Nephron progenitor cell (in vitro differentiated cells): ENCODE results near the gene CDCP2.

Source experiments
- DNase-seq: peaks from one replicate; pipeline ENCODE4 v3.0.0; 2021
- H3K27ac Mint-ChIP-seq: 2 replicates; pipeline ENCODE4 v1.8.0; 2021; ENCODE audit warnings: mild to moderate bottlenecking, moderate library complexity, mixed read lengths
- H3K27me3 Mint-ChIP-seq: 2 replicates; pipeline ENCODE4 v1.8.0; 2021; ENCODE audit warnings: mild to moderate bottlenecking, low read depth, mixed read lengths; ENCODE audit not compliant: poor library complexity
- H3K36me3 Mint-ChIP-seq: 2 replicates; pipeline ENCODE4 v1.8.0; 2021; ENCODE audit warnings: low read depth, mixed read lengths
- H3K4me1 Mint-ChIP-seq: 2 replicates; pipeline ENCODE4 v1.8.0; 2021; ENCODE audit warnings: mixed read lengths
- H3K4me3 Mint-ChIP-seq: 2 replicates; pipeline ENCODE4 v1.8.0; 2021; ENCODE audit warnings: mild to moderate bottlenecking, moderate library complexity, mixed read lengths
- H3K9me3 Mint-ChIP-seq: 2 replicates; pipeline ENCODE4 v1.8.0; 2021; ENCODE audit warnings: mild to moderate bottlenecking, moderate library complexity, mixed read lengths
- CTCF ChIP-seq: fragments of 200-600 bp; sonication (generic); IDR thresholded peaks from 2 replicates; pipeline ENCODE4 v1.5.0; 2021; ENCODE audit warnings: antibody characterized with exemption

CDCP2 gene

GRCh38 chr1:54117815-54118563 lies 34.8 kb downstream of the CDCP2 start:
- H3K4me3 Mint-ChIP-seq = no peak overlapping the region
- no peak for DNase-seq

DNA sequence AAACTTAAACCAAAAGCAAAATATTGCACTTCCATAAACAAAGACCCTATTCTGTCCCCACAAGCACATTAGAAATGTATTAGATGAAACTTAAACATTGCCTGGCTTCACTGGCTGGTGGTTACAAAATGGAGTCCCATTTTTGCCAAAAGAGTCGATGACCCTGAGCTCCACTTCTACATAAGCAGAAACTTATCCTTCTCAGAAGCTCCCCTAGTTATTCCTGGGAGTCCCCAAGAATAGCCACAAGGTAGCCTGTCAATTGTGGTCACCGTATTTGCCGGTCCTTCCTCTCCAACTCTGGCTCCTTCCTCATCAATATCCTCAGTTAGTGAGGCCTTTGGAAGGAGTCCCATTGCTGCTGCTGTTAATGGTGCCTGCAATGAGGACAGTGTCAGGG lies 37.3 kb downstream of the CDCP2 start:
- peaks cover 45% of the 10 kb centered on the region for H3K4me1 Mint-ChIP-seq
- peaks cover 8% of the 10 kb centered on the region for H3K27me3 Mint-ChIP-seq
- no peak overlapping the region for H3K4me3 Mint-ChIP-seq
- no peaks in the 10 kb centered on the region for H3K36me3 Mint-ChIP-seq
- H3K9me3 Mint-ChIP-seq = no peaks in the 10 kb centered on the region
- DNase-seq = no peak
- TF ChIP-seq CTCF = no peak
- H3K27ac Mint-ChIP-seq = no peak overlapping the region

More at GRCh38 chr1:54117815-54118563, 34.8 kb downstream of the CDCP2 start:
- Mint-ChIP-seq H3K36me3 (no peaks in the 10 kb centered on the region), H3K27me3 (peaks cover 26% of the 10 kb centered on the region), H3K9me3 (no peaks in the 10 kb centered on the region), H3K27ac (no peak overlapping the region), H3K4me1 (peaks cover 48% of the 10 kb centered on the region)
- no peak for TF ChIP-seq CTCF

DNA sequence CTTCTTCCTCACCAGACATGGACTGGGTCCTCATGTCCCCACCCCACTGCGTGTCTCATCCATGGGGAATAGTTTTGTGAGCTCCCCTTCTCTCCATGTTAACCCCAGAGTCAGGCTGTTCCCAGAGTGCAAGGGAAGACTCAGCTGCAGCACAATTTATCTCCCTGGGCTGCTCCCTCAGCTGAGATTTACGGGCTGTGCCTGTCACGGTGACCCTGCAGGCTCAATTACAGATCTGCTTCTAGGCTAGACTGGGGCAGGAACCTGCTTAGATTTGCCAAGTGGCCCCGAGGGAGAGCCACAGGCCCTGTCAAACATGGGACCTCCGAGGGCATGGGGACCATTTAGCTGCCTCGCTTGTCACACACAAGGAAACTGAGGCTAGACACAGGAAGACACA lies 37.8 kb downstream of the CDCP2 start:
- Mint-ChIP-seq H3K36me3 (no peaks in the 10 kb centered on the region), H3K9me3 (no peaks in the 10 kb centered on the region), H3K27ac (peak overlapping the region; percentile 12), H3K4me1 (peaks cover 46% of the 10 kb centered on the region), H3K4me3 (peak overlapping the region; percentile 37), H3K27me3 (peaks cover 8% of the 10 kb centered on the region)
- DNase-seq = peak; percentile 65
- TF ChIP-seq CTCF = no peak

DNA sequence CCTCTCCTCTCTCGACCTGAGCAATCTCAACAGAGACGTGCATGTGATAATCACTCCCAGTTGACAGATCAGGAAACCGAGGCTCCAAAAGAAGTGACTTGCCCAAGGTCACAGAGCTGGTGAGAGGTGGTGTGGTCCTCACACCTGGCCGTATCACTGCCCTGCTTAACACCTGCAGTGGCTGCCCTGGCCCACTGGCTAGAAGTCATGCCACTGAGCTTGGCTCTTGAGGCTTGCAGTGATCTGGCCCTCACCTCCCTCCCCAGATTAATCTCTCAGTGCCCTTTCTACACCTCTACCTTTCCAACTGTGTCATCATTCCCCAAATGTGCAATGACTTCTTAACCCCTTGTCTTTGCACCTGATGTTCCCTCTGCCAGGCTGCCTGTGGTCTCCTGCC lies 38.8 kb downstream of the CDCP2 start:
- H3K9me3 Mint-ChIP-seq = no peaks in the 10 kb centered on the region
- no peak for TF ChIP-seq CTCF
- no peaks in the 10 kb centered on the region for H3K36me3 Mint-ChIP-seq
- no peak overlapping the region for H3K4me3 Mint-ChIP-seq
- H3K4me1 Mint-ChIP-seq = peaks cover 53% of the 10 kb centered on the region
- H3K27me3 Mint-ChIP-seq = peaks cover 8% of the 10 kb centered on the region
- no peak overlapping the region for H3K27ac Mint-ChIP-seq
- no peak for DNase-seq

DNA sequence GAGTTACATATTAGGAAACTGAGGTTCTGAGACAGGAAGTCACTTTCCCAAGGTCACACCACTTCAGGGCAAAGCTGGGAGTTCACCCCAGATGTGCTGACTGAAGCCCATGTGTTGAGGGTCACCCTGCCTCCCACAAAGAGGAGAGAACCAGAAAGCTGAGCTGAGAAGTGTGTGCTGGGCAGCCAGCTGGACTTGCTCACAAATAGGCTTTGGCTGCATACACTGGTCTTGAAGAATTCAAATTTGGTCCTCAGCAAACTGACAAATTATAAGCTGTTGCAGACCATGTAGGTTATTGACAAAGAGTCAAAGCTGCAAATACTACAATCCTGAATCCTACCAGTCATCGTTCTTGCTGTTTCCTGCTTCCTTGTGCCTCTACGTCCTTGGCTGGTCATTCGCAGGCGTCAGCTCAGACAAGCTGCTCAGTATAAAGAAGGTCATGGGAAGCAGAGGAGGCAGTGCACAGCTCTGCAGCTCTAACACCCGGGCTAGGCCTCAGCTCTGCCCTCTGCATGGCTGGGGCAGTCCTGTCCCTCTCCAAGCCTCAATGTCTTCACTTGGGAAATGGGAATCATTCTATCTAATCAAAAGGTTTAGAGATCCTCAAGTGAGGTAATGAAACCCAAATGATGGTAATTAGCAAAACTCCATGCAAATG lies 40.0 kb downstream of the CDCP2 start:
- TF ChIP-seq CTCF = no peak
- Mint-ChIP-seq H3K36me3 (no peaks in the 10 kb centered on the region), H3K27ac (no peak overlapping the region), H3K27me3 (peaks cover 8% of the 10 kb centered on the region), H3K9me3 (no peaks in the 10 kb centered on the region), H3K4me3 (no peak overlapping the region), H3K4me1 (peaks cover 55% of the 10 kb centered on the region)
- no peak for DNase-seq

GRCh38 chr1:54112027-54112426 lies 40.8 kb downstream of the CDCP2 start:
- peaks cover 55% of the 10 kb centered on the region for H3K4me1 Mint-ChIP-seq
- no peaks in the 10 kb centered on the region for H3K9me3 Mint-ChIP-seq
- DNase-seq = no peak
- TF ChIP-seq CTCF = no peak
- H3K27ac Mint-ChIP-seq = no peak overlapping the region
- no peak overlapping the region for H3K4me3 Mint-ChIP-seq
- peaks cover 8% of the 10 kb centered on the region for H3K27me3 Mint-ChIP-seq
- no peaks in the 10 kb centered on the region for H3K36me3 Mint-ChIP-seq
